NCI-H2107 (cell line): Measurements from ENCODE around the gene CMSS1.

Source experiments
- DNase-seq: peaks from one replicate; lab custom pipeline; 2025; lab: John Stamatoyannopoulos, UW

Gene CMSS1

DNA sequence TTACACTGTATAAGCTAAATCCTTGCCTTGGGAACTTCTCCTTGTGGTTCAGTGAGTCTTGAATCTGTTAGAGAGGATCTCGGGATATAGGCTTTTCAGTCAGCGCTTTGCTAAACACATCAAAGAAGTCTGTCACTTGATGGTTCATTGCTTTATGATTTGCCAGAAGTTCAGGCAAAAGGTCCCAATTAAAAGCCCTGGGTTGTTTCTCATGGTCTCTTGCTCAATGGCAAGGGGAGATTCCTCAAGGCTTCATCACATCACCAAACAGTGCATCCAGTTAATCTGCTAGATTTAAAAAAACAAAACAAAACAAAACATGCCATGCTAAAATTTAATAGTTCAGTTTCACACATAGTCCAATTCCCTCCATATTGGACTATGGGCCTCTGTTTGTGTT is 181.9 kb downstream of the CMSS1 start:
- DNase-seq = no peak

DNA sequence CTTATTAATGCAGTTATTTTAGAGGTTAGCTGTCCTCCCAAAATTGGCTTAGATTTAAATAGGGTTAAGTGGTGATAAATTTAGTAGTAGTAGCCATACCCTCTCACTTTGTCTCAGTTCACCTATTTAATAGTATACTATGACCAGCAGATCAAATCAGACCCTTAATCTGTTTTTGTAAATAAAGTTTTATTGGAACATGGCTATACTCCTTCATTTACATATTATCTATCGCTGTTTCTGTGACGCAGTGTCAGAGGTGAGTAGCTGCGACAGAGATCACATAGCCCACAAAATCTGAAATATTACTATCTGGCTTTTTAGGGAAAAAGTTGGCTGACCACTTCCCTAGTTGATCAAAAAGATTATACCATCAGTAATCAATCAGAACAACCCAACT is 183.4 kb downstream of the CMSS1 start:
- no peak for DNase-seq

DNA sequence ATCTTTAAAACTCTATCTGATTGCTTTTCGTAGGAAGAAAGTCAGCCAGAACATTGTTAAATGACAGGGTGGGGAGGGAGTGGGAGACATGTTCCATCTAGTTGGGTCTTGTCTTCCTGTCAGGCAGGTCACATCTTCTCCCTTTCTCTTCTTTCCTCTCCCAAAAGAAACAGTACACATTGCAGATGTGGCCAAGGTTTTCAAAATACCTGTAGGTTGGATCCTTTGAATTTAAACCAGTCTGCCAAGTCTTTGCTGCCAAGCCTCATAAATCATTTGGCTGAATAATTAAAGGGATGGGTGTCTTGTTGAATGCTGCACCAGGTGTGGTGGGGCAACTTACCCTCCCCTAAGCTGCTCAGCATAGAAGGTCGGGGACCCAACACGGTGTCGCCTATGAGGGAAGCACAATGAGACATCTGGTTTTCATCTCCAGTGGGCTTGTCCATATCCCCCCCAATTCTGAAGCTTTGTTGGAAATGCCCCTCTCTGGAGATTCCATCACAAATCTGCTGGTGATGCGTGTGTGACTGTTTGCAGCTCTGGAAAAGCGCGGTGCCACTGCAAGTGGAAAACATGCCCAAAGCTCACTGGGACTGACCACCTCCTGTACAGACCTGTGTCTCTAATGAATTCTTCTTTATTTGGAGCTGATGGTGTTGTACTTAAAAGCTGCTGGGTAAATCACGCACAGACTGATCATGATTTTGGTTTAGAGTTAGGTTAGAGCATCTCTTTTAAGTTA is 184.0 kb downstream of the CMSS1 start:
- no peak for DNase-seq

DNA sequence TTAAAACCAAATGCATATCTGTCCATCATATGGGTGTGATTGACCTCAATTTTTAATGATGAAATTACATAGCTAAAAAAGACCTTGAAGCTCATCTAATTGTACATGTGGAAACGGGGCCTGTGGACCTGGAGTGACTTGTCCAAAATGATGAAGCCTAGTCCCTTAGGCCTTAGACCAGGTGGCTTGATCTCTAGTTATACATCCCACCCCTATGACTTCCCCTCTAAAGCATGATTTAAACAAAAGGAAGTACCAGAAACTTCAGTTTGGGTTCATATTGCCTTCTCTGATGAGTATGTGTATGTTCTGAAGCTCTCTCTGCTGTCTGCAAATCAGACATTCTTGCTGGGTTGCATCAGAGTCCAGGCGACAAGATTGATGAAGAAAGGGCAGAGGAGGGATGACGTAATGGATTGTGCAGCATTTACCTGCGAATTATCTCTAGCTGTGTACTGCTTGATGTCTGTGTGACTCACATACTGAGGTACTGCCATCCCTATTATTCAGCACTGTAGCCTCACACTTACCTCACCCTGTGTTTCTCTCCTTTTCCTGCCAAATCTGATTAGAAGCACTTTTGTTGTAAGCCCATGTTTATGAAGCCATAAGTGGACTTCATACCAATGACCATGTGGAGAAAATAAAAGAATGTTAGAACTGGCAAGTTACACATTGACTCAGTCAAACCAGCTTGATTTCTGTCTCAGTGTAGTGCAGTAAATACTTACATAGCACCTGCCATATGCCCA is 185.1 kb downstream of the CMSS1 start:
- no peak for DNase-seq

DNA sequence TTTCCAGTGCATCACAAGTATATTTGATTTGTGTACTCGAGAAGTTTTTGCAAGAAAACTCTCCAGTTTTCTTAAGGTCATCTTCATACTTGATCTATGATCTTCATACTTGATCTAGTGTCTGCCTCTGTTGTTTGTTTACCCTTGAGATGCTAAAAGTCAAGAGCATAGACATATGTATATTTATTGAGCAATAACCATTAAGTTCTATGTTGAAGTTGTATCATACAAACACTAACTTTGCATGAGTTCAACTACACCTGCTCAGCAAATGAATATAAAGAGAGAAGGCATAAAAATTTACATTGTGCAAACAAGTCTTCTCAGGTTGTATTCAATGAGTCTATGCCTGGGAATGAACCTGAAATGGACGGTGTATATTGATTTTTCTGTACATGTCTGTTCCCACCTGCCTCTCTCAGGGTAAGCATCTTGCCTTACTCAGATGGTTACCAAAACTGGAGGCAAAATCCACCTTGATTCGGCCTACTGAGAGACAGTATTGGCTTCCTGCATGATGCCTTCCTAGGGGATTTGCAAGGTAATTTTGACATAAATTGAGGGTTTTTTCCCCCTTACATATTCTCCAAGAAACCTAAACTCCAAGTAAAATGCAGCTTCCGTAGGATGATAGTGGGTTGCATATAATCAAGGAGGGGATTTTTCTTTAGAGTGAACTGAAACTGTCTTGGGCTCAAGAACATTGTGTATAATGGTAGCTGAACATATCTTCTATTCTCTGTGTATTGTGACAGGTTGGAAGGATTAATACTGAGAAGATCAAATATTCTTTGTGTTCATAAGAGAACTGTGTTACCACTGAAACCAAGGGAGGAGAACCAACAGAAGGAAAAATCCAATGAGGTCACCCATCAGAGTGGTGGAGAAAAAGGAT is 186.2 kb downstream of the CMSS1 start:
- DNase-seq = no peak

DNA sequence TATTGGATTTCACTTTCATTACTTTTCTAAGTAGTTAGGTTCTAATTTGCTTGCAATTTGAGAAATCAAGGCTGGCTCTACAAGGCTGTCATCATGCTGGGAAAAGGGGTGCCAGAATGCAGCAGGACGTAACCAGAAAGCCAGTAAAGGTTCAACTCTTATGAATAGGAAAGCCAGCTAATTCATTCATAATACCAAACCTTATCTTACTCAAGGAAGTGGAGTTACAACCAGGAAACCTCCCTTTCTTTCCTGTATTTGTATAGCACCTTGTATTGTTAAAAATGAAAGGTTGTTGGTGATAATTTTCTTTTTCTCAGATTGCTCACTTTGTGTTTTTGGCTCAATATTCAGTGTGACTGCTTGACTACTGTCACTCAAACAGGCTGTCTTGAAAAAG is 187.3 kb downstream of the CMSS1 start:
- no peak for DNase-seq

DNA sequence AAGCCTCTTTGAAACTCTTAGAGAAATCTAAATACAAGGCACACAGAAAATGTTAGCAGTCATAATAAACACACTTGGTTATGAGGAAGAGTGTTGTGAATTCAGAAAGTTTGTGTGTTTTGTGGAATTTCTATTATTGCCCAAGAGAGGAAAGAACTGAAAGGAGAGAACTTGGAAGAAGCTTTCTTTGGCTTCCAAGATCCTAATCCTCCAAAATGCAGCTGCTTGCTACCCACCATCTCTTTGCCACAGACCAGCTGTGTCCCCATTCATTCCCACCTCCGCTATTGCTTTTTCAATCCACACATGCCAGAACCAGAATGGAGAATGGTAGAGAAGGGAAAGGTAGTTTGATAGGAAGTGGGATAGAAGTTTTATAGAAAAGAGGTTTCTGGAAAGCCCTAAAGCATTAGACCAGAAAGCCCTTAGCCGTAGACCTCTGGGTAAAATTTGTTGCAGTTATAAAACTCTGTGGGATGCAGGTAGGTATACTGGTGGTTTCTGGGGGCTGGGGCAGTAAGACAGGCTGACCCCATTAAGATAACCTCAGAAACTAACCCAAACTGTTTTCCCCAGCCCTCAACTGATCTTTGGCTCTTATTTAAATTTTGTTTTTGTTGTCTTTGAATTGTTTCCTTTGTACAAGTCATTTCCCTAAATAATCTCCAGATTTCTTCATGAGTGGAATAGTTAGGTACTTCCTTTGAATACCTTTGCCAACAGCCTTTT is 188.2 kb downstream of the CMSS1 start:
- no peak for DNase-seq

DNA sequence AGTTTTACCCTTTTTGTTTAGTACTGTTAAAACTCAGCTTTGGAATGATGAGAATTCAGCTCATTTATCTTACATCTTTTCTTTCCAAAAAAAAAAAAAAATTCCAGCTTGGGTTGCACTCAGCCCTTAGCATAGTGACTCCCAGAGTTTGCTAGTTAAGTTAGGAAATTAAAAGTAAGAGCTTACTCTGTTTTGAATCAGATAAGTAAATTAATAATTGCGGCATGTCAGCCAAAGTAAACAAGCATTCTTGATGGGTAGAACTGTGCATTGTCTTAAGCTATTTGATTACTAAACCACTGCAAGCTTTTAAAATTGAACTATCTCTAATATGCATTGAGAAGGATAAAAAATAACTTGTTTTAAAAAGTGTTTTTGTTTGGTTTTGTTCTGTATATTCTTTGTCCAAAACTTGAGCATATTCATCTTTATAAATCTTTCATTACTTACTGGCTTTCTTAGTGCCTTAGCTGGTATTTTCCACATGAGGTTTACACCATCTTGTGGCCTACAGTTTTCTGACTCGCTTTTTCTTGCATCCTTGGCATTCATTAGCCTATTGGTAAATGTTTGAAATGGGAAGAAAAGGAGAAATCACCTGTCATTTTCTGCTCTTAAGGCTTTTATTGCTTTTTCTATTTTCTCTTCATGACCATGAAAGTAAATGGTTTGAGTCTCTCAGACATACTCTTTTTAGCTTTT is 189.1 kb downstream of the CMSS1 start:
- no peak for DNase-seq

DNA sequence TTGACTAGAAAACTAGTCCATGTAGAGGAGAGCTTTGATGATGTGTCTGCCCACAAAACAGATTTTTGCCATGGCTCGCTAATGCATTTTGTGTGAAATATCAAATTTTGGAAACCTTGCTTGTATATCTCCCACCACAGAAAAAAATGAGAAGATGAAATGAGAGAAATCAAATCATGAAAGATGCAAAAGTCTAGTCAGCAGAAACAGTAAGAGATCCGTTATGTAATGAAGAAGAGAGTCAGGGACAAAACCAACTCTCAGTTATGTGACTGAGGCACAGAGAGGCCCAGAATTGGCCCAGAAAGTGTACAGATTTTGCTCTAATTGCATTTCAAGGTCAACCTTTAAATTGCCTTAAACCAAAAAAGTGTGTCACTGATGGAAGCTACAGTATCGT is 189.7 kb downstream of the CMSS1 start:
- no peak for DNase-seq

DNA sequence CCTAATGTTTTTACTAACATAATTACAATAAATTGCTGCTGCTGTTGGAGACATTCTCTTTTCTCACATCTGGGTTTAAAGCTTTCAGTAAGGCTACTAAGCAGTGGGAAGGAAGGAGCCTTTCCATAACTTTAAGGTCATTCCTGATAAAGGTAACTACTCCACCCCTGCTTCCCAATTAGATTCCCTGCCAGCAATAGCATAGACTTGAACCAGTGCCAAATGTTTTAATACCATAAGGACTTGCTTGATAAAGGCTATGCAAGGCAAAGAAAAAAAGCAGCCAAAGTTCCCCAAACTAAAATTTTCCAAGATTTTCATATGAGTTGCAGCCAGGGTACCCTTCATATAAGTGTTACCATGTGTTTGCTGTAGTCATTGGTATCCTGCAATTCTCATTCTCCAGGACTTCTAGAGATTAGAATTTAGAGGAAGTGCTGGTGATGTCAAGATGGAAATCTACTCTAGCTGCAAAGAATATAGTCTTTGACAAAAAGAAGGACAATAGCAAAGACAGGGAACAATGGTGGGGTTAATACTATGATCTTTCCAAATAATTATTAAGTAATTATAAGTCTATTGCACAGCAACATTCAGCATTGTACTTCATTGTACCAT is 190.5 kb downstream of the CMSS1 start:
- DNase-seq = no peak

DNA sequence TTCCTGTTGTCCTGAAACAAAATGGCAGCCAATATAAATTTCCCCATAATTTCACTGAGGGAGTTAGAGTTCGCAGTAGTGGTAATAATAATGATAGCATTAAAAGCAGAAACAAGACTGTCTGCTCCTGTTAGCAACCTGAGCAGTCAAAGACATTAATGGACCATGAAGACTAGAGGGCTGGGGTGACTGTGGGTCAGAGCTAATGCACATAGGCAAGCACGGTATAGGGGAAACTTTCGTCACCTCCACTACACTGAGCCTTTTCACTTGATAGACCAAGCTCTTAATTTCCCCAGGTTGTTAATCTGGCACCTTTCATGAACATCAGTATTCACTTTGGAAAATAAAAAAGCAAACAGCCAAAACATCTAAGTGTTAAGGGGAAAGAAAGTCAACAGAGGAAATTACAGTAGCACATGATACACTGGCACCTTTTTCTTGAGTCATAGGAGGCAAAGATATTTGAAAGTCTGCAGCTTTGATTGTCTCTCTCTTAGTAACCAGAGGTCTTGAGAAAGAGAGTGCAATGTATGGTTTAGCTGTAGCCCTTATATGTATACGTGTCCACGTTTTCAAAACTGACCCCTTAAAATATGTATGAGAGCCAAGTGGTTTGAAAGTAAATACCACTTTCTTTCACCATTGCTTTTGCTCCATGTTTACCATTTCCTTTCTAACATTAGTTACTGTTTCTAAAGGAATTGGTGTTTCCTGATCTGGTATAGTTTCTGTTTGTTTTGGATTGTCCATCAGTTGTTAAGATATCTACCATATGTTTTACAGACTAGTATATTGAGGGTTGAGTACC is 191.8 kb downstream of the CMSS1 start:
- no peak for DNase-seq

DNA sequence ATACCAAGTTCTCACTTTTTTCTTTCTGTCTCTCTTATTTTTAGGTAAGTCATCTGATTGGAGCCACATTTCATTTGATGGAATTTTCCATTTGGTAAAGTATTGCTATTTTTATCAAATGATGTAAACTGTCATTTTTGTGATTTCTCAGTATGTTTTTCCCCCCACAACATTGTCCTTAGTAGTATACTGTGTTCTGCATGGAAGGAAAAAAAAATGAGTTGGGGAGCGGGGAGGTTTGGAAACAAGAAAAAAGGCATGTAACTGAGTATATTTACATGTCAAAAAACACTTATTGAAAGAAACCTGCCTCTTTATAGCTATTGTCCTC is 192.4 kb downstream of the CMSS1 start:
- no peak for DNase-seq

DNA sequence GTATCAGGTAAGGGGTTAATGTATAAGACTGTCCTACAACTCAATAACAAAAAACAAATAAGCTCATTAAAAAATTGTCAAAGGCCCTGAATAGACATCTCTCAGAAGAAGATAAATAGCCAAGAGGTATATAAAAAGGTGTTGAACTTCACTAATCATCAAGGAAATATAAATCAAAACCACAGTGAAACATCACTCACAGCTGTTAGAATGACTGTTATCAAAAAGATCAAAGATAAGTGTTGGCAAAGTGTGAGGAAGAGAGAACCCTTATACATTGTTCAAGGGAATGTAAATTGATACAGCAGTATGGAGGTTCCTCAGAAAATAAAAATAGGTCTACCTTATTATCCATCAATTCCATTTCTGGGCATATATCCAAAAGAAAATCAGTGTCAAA is 201.1 kb downstream of the CMSS1 start:
- DNase-seq = no peak

DNA sequence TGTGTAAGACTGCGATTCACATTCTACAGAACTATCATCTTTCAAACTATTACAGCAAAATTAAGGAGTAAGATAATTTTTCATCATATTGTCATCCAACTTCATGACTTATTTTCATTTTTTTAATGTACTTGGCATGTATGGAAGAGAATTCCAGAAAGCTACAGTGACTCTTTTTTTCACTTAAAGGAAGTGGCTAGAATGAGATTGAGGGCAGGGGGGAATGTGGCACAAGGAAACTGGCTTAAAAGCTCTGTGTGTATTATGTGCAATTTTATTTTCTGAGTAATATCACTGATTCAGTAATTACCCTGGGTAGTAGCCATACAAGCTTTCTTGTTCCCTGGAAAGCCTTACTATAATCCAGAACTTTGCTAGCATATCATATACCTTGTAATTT is 202.1 kb downstream of the CMSS1 start:
- no peak for DNase-seq

DNA sequence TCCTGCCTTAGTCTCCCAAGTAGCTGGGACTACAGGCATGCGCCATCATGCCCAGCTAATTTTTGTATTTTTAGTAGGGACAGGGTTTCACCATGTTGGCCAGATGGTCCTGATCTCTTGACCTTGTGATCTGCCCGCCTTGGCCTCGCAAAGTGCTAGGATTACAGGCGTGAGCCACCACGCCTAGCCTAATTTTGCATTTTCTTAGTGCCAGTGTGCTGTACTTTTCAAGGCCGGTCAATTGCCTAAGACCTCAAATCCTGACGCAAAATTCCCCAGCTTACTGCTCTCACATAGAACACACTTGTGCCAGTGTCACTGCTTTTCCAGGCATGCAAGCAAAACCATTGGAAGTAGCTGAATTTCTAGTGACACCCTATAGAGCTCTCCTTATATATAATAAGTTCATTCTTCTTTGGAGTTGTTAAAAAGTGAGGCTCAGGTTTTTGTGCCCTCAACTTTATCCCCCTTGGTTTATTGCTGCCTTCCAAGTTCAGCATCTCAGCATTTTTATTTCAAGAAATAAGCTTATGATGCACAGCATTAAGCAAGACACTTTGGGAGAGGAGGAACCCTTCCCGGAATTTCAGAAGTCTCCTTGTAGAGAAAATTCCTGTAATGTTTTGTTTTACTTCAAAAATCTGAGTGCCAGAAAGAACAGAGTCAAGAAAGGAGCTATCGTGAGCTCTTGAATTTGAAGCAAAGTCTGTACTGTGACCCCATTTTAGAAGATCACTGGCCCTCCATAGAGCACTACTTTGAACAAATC is 203.4 kb downstream of the CMSS1 start:
- no peak for DNase-seq

DNA sequence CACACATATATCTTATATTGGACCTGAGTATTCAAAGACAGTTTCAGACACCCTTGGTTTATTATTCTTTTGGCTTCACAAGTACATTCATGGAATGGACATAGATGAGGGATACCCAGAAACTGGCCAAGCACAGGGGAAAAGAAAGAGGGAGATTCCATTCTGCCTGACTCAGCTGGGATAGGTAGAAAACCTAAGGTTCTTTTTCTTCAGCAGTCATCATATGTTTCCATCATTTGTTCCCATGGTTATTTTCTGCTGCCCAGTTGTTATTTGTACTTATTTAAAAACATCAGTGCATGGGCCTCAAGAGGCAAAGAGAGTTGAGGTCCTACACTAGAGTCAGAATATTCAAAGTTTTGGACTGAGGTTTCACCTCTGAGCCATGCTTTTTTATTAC is 204.8 kb downstream of the CMSS1 start:
- DNase-seq = no peak

DNA sequence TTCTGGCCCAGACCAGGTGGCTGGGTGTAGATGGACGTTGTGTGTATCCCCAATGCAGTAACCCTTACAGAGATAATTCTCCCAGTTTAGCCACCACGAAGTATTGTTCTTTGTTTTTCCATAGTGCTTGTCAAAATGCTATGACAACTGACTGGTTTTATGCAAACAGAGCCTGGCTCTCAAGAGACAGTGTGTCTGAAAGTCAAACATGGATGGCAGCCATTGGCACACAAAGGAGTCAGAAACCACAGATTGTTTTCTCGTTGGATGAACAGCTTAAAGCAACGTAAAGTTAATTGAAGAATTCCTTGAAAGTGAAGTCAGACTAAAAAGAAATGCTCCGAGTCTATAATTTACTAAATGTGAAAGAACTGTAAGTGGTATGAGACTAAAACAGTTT is 205.5 kb downstream of the CMSS1 start:
- DNase-seq = no peak

DNA sequence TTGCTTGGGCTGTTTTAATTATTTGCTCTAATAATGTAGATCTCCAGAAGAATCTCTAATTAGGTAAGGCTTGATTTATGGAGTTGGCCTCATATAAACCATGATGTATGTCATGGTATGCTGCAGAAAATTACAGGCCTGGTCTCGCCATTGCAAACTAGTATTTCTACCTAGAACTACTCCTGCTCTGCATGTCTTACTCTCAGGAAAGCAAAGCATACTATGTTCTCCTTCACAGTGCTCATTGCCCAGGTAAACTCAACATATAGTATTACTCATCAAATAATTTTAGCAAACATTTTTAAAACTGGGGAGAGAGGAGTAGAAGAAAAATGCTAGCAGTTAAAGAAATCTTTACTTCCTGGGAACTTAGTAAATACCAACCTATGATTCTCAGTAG is 205.9 kb downstream of the CMSS1 start:
- no peak for DNase-seq

DNA sequence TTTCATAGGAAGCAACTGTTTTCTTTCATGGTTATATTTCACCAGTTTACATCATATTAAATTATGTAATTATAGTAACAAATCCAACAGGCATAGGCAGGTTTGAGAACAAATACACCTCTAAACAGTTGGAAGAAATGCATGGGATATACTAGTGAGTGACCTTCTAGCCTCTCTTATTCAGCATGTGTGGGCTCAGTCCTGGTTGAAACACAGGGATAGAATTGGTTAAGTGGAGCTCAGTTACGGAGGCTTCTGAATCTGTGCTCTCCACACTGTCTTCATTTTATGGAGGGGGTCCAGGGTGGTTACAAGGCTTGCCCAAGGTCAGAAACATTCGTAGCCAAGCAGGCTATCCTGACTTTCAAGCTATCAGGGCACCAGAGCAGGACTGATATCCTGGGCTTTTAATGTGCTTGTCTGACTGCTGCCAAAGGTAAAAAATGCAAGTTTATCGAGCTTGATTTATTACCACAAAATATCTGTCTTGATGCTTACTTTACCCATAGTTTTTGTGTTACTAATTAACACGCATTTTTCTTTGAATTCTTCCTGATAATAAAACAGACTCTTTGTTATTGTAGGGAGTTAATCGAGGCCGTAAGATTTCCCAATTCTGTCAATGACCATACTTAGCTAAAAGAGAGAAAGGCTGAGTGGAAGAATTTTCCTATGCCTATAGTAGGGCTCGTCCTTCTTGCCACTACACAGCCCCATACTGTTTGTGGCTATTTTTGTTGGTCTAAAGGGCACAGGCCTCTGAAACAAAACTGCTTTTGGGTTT is 207.1 kb downstream of the CMSS1 start:
- no peak for DNase-seq
